Astrocyte of the spinal cord (primary cell): ENCODE results near the gene INMT.
"Not testable (repeated sequence)": the region's sequence is repeated elsewhere in the genome, so short reads cannot be mapped to it uniquely, and the experiment has no call there.

ENCODE experiments used
- DNase-seq: peaks from one replicate; pipeline ENCODE4 v3.0.0; 2011; ENCODE audit warnings: low read depth, low spot score
- H3K4me3 ChIP-seq: 2 replicates; pipeline ENCODE4 v1.5.1; 2011; ENCODE audit warnings: low read depth, mild to moderate bottlenecking, low read length, moderate library complexity
- CTCF ChIP-seq: IDR thresholded peaks from 2 replicates; pipeline ENCODE4 v1.5.1; 2012; ENCODE audit warnings: low read depth, mild to moderate bottlenecking, low read length, inconsistent platforms
- in situ Hi-C: cut with HindIII; loops from 2 replicates; pipeline ENCODE4 v1.10.0; 2017; ENCODE audit warnings: low sequenced_read_pairs

INMT gene

GRCh38 chr7:30713392-30713791 is 38.5 kb upstream of the INMT start:
- TF ChIP-seq CTCF: no peak
- no peak for DNase-seq
- in situ Hi-C loops: no loop called here
- H3K4me3 ChIP-seq: no peak overlapping the region

- DNase-seq: no peak
- TF ChIP-seq CTCF: no peak
- H3K4me3 ChIP-seq: no peak overlapping the region
- in situ Hi-C loops: no loop called here
These were observed 37.8 kb upstream of the INMT start for GRCh38 chr7:30714129-30714528.

- in situ Hi-C loops: no loop called here
- no peak for DNase-seq
- H3K4me3 ChIP-seq: no peak overlapping the region
- no peak for TF ChIP-seq CTCF
These were observed 34.8 kb upstream of the INMT start for GRCh38 chr7:30717181-30717580.

GRCh38 chr7:30719434-30719833 is 32.5 kb upstream of the INMT start:
- DNase-seq, H3K4me3 ChIP-seq, in situ Hi-C loops: not testable (repeated sequence)

- in situ Hi-C loops: no loop called here
- TF ChIP-seq CTCF: no peak
- no peak for DNase-seq
- H3K4me3 ChIP-seq: no peak overlapping the region
These were observed 30.7 kb upstream of the INMT start for GRCh38 chr7:30721211-30721610.

- no peak for TF ChIP-seq CTCF
- in situ Hi-C loops: no loop called here
- no peak for DNase-seq
- no peak overlapping the region for H3K4me3 ChIP-seq
These were observed 29.7 kb upstream of the INMT start for GRCh38 chr7:30722187-30722586.

GRCh38 chr7:30722671-30723070 is 29.3 kb upstream of the INMT start:
- in situ Hi-C loops: no loop called here
- TF ChIP-seq CTCF: no peak
- H3K4me3 ChIP-seq: no peak overlapping the region
- no peak for DNase-seq
